K562 (cell line): ENCODE results near the gene IGF1R. TPM values are rescaled to one million over a fixed set of nuclear protein-coding genes. Genes with fewer than 3 reads are reported as not detected.

ENCODE experiments used
- CSDE1 ChIP-seq, 2 experiments: fragments of 450-650 bp; IDR thresholded peaks; 2 replicates each; pipeline ENCODE4 v1.6.1; 2016; ENCODE audit warnings: mild to moderate bottlenecking in 1 of 2
- MCM5 ChIP-seq: fragments of 450-650 bp; IDR thresholded peaks from 2 replicates; pipeline ENCODE4 v1.6.1; 2016; ENCODE audit warnings: low read depth
- NRF1 ChIP-seq, 2 experiments: fragments of 450-650 bp; IDR thresholded peaks in 1 of 2; conservative IDR thresholded peaks in 1 of 2; 2 replicates each; pipeline ENCODE4 v1.6.1; 2014; ENCODE audit warnings: mild to moderate bottlenecking in 2 of 2
- SRSF7 ChIP-seq: fragments of 200-400 bp; formaldehyde crosslinking; optimal IDR thresholded peaks from 2 replicates; pipeline ENCODE3; 2017; ENCODE audit warnings: mild to moderate bottlenecking, low read depth, low read length
- SUPT5H ChIP-seq: fragments of 450-650 bp; IDR thresholded peaks from 2 replicates; pipeline ENCODE4 v1.6.1; 2016
- ZNF121 ChIP-seq: sonication (generic); formaldehyde crosslinking; conservative IDR thresholded peaks from 2 replicates; pipeline ENCODE4 v1.8.0; 2022; ENCODE audit warnings: missing genetic modification reagents
- ZNF197 ChIP-seq: fragments of 200-800 bp; sonication (Bioruptor generic); IDR thresholded peaks from 2 replicates; pipeline ENCODE4 v1.6.1; 2016; ENCODE audit warnings: low read depth, missing genetic modification characterization, missing compliant biosample characterization
- ZNF695 ChIP-seq: fragments of 450-650 bp; formaldehyde crosslinking; IDR thresholded peaks from 2 replicates; pipeline ENCODE4 v1.4.0; 2020; ENCODE audit warnings: mild to moderate bottlenecking, moderate library complexity
- polyA plus RNA-seq, 8 experiments: library from polyadenylated mRNA; depleted of rRNA in 4 of 8; stranded (reverse) in 5 of 8; unstranded in 3 of 8; fragments of >200 nt; fragmentation: Nextera tagmentation in 2 of 8; fragmentation: Illumina TruSeq in 1 of 8; extraction: Ambion mirVana in 2 of 8; extraction: Trizol in 1 of 8; gene quantifications; 2 replicates each; pipeline versions ENCODE4 v1.2.1 to v1.2.3, GENCODE V29; 2011 to 2014; ENCODE audit warnings: inconsistent platforms in 1 of 8, missing spikeins in 1 of 8
- total RNA-seq, 7 experiments: library from RNA; depleted of rRNA in 6 of 7; stranded (reverse); fragments of >200 nt in 6 of 7; fragmentation: Illumina TruSeq in 2 of 7; extraction: Trizol in 2 of 7; gene quantifications; 2 replicates each; pipeline versions ENCODE4 v1.2.1 to v1.2.3, GENCODE V29; 2011 to 2021; ENCODE audit warnings: low replicate concordance in 1 of 7
- TF ChIP-seq, protein P1 (sequence below): fragments of 450-650 bp; IDR thresholded peaks from 2 replicates; pipeline ENCODE4 v1.6.1; 2016; ENCODE audit warnings: mild to moderate bottlenecking, moderate library complexity
- TF ChIP-seq, protein P2 (sequence below): fragments of 450-650 bp; formaldehyde crosslinking; IDR thresholded peaks from 2 replicates; pipeline ENCODE4 v1.4.0; 2020; ENCODE audit warnings: mild to moderate bottlenecking, mixed read lengths

The IGF1R gene
- total and polyA plus RNA-seq, 9 of the 15 experiments (the other 6 are each of a cell fraction or from before 2014, with no cell fraction given), result 0.35 to 8.0 (median 1.6) TPM

DNA sequence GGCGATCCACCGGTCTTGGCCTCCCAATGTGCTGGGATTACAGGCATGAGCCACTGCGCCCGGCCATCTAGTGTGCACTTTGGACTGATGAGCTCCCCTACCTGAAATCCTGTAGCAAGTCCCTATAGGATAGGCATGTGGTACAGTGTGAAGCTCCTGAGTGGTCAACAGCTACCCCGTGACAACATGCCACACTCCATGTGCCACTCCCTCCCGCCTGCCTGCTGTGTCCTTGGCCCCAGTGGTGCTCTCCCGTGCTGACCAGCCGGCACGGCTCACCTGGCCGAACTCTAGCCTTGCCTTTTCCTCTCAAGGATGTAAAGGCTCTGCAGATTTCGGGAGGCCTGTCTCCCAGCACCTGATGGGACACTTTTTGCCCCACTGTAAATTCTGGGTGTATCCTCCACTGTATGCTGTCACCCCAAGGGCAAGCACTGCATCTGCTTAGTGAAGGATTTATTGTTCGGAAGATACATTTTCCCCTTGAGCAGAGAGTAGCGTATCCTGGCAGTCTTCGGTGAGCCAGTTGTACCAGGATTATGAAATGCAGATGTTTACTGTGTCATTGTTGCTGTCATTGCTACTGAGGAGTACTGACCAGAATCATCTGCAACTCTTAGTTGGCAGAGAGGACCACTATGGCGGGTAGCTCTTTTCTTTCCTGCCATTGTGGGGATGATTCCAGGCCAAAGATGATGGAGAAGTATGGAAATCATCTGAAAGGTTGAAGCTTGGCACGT is 64.7 kb downstream of the IGF1R start (continued):
- TF ChIP-seq, protein P1, sequence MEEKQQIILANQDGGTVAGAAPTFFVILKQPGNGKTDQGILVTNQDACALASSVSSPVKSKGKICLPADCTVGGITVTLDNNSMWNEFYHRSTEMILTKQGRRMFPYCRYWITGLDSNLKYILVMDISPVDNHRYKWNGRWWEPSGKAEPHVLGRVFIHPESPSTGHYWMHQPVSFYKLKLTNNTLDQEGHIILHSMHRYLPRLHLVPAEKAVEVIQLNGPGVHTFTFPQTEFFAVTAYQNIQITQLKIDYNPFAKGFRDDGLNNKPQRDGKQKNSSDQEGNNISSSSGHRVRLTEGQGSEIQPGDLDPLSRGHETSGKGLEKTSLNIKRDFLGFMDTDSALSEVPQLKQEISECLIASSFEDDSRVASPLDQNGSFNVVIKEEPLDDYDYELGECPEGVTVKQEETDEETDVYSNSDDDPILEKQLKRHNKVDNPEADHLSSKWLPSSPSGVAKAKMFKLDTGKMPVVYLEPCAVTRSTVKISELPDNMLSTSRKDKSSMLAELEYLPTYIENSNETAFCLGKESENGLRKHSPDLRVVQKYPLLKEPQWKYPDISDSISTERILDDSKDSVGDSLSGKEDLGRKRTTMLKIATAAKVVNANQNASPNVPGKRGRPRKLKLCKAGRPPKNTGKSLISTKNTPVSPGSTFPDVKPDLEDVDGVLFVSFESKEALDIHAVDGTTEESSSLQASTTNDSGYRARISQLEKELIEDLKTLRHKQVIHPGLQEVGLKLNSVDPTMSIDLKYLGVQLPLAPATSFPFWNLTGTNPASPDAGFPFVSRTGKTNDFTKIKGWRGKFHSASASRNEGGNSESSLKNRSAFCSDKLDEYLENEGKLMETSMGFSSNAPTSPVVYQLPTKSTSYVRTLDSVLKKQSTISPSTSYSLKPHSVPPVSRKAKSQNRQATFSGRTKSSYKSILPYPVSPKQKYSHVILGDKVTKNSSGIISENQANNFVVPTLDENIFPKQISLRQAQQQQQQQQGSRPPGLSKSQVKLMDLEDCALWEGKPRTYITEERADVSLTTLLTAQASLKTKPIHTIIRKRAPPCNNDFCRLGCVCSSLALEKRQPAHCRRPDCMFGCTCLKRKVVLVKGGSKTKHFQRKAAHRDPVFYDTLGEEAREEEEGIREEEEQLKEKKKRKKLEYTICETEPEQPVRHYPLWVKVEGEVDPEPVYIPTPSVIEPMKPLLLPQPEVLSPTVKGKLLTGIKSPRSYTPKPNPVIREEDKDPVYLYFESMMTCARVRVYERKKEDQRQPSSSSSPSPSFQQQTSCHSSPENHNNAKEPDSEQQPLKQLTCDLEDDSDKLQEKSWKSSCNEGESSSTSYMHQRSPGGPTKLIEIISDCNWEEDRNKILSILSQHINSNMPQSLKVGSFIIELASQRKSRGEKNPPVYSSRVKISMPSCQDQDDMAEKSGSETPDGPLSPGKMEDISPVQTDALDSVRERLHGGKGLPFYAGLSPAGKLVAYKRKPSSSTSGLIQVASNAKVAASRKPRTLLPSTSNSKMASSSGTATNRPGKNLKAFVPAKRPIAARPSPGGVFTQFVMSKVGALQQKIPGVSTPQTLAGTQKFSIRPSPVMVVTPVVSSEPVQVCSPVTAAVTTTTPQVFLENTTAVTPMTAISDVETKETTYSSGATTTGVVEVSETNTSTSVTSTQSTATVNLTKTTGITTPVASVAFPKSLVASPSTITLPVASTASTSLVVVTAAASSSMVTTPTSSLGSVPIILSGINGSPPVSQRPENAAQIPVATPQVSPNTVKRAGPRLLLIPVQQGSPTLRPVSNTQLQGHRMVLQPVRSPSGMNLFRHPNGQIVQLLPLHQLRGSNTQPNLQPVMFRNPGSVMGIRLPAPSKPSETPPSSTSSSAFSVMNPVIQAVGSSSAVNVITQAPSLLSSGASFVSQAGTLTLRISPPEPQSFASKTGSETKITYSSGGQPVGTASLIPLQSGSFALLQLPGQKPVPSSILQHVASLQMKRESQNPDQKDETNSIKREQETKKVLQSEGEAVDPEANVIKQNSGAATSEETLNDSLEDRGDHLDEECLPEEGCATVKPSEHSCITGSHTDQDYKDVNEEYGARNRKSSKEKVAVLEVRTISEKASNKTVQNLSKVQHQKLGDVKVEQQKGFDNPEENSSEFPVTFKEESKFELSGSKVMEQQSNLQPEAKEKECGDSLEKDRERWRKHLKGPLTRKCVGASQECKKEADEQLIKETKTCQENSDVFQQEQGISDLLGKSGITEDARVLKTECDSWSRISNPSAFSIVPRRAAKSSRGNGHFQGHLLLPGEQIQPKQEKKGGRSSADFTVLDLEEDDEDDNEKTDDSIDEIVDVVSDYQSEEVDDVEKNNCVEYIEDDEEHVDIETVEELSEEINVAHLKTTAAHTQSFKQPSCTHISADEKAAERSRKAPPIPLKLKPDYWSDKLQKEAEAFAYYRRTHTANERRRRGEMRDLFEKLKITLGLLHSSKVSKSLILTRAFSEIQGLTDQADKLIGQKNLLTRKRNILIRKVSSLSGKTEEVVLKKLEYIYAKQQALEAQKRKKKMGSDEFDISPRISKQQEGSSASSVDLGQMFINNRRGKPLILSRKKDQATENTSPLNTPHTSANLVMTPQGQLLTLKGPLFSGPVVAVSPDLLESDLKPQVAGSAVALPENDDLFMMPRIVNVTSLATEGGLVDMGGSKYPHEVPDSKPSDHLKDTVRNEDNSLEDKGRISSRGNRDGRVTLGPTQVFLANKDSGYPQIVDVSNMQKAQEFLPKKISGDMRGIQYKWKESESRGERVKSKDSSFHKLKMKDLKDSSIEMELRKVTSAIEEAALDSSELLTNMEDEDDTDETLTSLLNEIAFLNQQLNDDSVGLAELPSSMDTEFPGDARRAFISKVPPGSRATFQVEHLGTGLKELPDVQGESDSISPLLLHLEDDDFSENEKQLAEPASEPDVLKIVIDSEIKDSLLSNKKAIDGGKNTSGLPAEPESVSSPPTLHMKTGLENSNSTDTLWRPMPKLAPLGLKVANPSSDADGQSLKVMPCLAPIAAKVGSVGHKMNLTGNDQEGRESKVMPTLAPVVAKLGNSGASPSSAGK, result no peak
- TF ChIP-seq, protein P2, sequence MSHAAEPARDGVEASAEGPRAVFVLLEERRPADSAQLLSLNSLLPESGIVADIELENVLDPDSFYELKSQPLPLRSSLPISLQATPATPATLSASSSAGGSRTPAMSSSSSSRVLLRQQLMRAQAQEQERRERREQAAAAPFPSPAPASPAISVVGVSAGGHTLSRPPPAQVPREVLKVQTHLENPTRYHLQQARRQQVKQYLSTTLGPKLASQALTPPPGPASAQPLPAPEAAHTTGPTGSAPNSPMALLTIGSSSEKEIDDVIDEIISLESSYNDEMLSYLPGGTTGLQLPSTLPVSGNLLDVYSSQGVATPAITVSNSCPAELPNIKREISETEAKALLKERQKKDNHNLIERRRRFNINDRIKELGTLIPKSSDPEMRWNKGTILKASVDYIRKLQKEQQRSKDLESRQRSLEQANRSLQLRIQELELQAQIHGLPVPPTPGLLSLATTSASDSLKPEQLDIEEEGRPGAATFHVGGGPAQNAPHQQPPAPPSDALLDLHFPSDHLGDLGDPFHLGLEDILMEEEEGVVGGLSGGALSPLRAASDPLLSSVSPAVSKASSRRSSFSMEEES (CRISPR knock-in tag), result no peak
- no peak for TF ChIP-seq CSDE1 (IDR thresholded peaks at IDR 0.05)
- no peak for TF ChIP-seq ZNF695 (CRISPR knock-in tag)
- TF ChIP-seq ZNF197 (CRISPR knock-in tag), result no peak
- TF ChIP-seq NRF1 (conservative IDR thresholded peaks at IDR 0.05 in 1 of 2, IDR thresholded peaks at IDR 0.05 in 1 of 2), result no peak
- no peak for TF ChIP-seq MCM5
- no peak for TF ChIP-seq SRSF7
- no peak for TF ChIP-seq SUPT5H
- no peak for TF ChIP-seq ZNF121 (CRISPR knock-in tag)
